SK-N-MC (cell line): ENCODE results near the gene AMOTL2.

Experiments used
- EZH2 ChIP-seq: fragments of 200-600 bp; sonication (generic); IDR thresholded peaks from one replicate; pipeline ENCODE4 v1.6.1; 2017; ENCODE audit warnings: antibody characterized with exemption
- POLR2AphosphoS5 ChIP-seq: IDR thresholded peaks from 2 replicates; pipeline ENCODE4 v1.6.1; 2012; ENCODE audit warnings: mild to moderate bottlenecking, low read depth, low read length, borderline replicate concordance

DNA sequence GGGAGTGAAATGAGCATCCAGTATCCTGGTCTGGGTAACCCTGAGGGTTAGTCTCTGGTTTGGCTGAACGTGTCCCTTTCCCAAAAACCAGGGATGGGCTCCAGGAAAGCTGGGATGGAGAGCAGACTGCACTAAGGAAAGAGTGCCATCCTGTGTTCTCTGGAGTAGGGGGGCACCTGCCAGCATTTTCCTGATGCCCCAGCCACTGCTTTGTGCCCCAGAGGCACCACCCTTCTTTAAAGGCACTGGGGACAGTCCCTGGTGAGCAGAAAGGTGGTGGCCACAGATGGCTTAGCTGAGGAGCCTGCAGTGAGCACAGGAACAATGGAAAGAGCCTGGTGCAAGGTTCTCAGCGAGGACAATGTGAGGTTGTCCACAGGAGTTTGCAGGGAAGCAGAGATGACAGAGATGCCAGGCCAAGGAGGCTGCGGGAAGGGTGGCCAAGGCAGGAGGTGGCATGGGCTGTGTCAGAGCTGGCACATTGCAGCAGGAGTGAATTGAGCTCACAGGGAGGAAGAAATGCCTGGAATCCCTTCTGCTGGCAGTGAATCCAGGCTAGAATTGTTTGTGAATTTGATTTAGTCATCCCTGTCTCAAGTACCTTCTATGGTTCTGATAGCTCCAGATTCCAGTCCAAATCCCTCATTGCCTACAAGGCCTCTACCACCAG is 39.9 kb downstream of the AMOTL2 start:
- no peak for TF ChIP-seq POLR2AphosphoS5
- no peak for TF ChIP-seq EZH2
